HepG2 (cell line): Measurements from ENCODE around the gene CASP5. TPM values are rescaled to one million over a fixed set of nuclear protein-coding genes. Genes with fewer than 3 reads are reported as not detected.

Experiments used
- ADNP ChIP-seq: sonication (generic); formaldehyde crosslinking; IDR thresholded peaks from 2 replicates; pipeline ENCODE4 v1.4.0; 2020; ENCODE audit warnings: missing genetic modification reagents
- ARID5B ChIP-seq: IDR thresholded peaks from 2 replicates; pipeline ENCODE4 v1.4.0; 2020; ENCODE audit warnings: mild to moderate bottlenecking, missing genetic modification reagents
- ATF5 ChIP-seq: sonication (generic); formaldehyde crosslinking; IDR thresholded peaks from 2 replicates; pipeline ENCODE4 v1.4.0; 2020; ENCODE audit warnings: mild to moderate bottlenecking, low read depth, missing genetic modification reagents
- FIP1L1 ChIP-seq: fragments of 200-400 bp; formaldehyde crosslinking; IDR thresholded peaks from 2 replicates; pipeline ENCODE4 v1.6.1; 2018; ENCODE audit warnings: low read depth, mild to moderate bottlenecking, low read length, moderate library complexity, borderline replicate concordance; ENCODE audit not compliant: insufficient read depth
- HMG20B ChIP-seq: conservative IDR thresholded peaks from 2 replicates; pipeline ENCODE4 v1.6.1; 2016; ENCODE audit warnings: missing genetic modification reagents, missing compliant biosample characterization
- IRF9 ChIP-seq: sonication (generic); formaldehyde crosslinking; IDR thresholded peaks from 2 replicates; pipeline ENCODE4 v1.8.0; 2022; ENCODE audit warnings: missing genetic modification reagents, mild to moderate bottlenecking, borderline replicate concordance
- KAT8 ChIP-seq: IDR thresholded peaks from 2 replicates; pipeline ENCODE4 v1.6.1; 2016; ENCODE audit warnings: missing genetic modification reagents, missing compliant biosample characterization
- LRRFIP1 ChIP-seq: sonication (generic); formaldehyde crosslinking; conservative IDR thresholded peaks from 2 replicates; pipeline ENCODE4 v1.4.0; 2020; ENCODE audit warnings: missing genetic modification reagents
- PHF5A ChIP-seq: IDR thresholded peaks from one replicate; pipeline ENCODE4 v1.6.1; 2018; ENCODE audit warnings: low read depth, missing genetic modification reagents; ENCODE audit not compliant: unreplicated experiment
- POLR2AphosphoS5 ChIP-seq: IDR thresholded peaks from 2 replicates; pipeline ENCODE4 v1.6.1; 2012; ENCODE audit warnings: low read depth, low read length
- REPIN1 ChIP-seq: sonication (generic); formaldehyde crosslinking; IDR thresholded peaks from 2 replicates; pipeline ENCODE4 v1.8.0; 2022; ENCODE audit warnings: missing genetic modification reagents, low read depth, mild to moderate bottlenecking, borderline replicate concordance
- TIGD3 ChIP-seq: sonication (generic); formaldehyde crosslinking; IDR thresholded peaks from 2 replicates; pipeline ENCODE4 v1.5.1; 2020; ENCODE audit warnings: mild to moderate bottlenecking, missing genetic modification reagents, borderline replicate concordance
- ZBTB43 ChIP-seq: sonication (generic); formaldehyde crosslinking; conservative IDR thresholded peaks from 2 replicates; pipeline ENCODE4 v1.4.0; 2020; ENCODE audit warnings: missing genetic modification reagents
- ZMAT5 ChIP-seq: sonication (generic); formaldehyde crosslinking; IDR thresholded peaks from 2 replicates; pipeline ENCODE4 v1.5.0; 2020; ENCODE audit warnings: mild to moderate bottlenecking, low read depth, missing genetic modification reagents, borderline replicate concordance
- ZNF383 ChIP-seq: sonication (generic); formaldehyde crosslinking; IDR thresholded peaks from 2 replicates; pipeline ENCODE4 v1.4.0; 2020; ENCODE audit warnings: missing genetic modification reagents, mild to moderate bottlenecking, borderline replicate concordance
- ZNF441 ChIP-seq: sonication (generic); formaldehyde crosslinking; IDR thresholded peaks from 2 replicates; pipeline ENCODE4 v1.7.0; 2021; ENCODE audit warnings: missing genetic modification reagents, borderline replicate concordance
- ZNF546 ChIP-seq: sonication (generic); formaldehyde crosslinking; conservative IDR thresholded peaks from 2 replicates; pipeline ENCODE4 v1.8.1; 2023; ENCODE audit warnings: mild to moderate bottlenecking, missing genetic modification reagents
- polyA plus RNA-seq, 8 experiments: library from polyadenylated mRNA; depleted of rRNA in 3 of 8; stranded (reverse) in 7 of 8; unstranded in 1 of 8; fragments of >200 nt; fragmentation: Illumina TruSeq in 4 of 8; extraction: Trizol in 4 of 8; gene quantifications; 2 replicates each; pipeline versions ENCODE4 v1.2.1 to v1.2.3, GENCODE V29; 2011 to 2016; ENCODE audit warnings: low read depth in 4 of 8, missing spikeins in 1 of 8, mixed read lengths in 1 of 8; ENCODE audit not compliant: insufficient read depth in 1 of 8
- total RNA-seq, 5 experiments: library from RNA; depleted of rRNA; stranded (reverse); fragments of >200 nt; fragmentation: Illumina TruSeq; extraction: Trizol; gene quantifications; 2 replicates each; pipeline ENCODE4 v1.2.3, GENCODE V29; 2016; ENCODE audit warnings: low read depth in 1 of 5

Gene CASP5
- total and polyA plus RNA-seq, 2 of the 13 experiments (the other 11 are each of a cell fraction or from before 2014, with no cell fraction given) = not detected

- no peak for TF ChIP-seq ZBTB43
- no peak for TF ChIP-seq ADNP (CRISPR knock-in tag)
- no peak for TF ChIP-seq ZNF441 (CRISPR knock-in tag)
- no peak for TF ChIP-seq REPIN1 (CRISPR knock-in tag)
- TF ChIP-seq POLR2AphosphoS5 = peak; percentile 53; the same call in 1 of the 2 replicates
- no peak for TF ChIP-seq IRF9 (CRISPR knock-in tag)
- TF ChIP-seq ZNF383 (CRISPR knock-in tag) = no peak
- TF ChIP-seq LRRFIP1 (CRISPR knock-in tag) = no peak
- peak; percentile 64 for TF ChIP-seq ARID5B (CRISPR knock-in tag)
- peak; percentile 73 for TF ChIP-seq KAT8
- no peak for TF ChIP-seq TIGD3 (CRISPR knock-in tag)
- TF ChIP-seq ZNF546 (CRISPR knock-in tag) = no peak
- no peak for TF ChIP-seq FIP1L1
- TF ChIP-seq ATF5 (CRISPR knock-in tag) = no peak
- no peak for TF ChIP-seq PHF5A (CRISPR knock-in tag)
- TF ChIP-seq ZMAT5 (CRISPR knock-in tag) = no peak
- no peak for TF ChIP-seq HMG20B
Measured at GRCh38 chr11:104968355-104968855, 54.6 kb downstream of the CASP5 start, which contains the start of gene CASP4 (continued).
